Measurements from ENCODE around the gene PRR29.

PRR29 gene

GRCh38 chr17:63996430-63997182 lies 1.5 kb upstream of the PRR29 start:
- no peak for DNase-seq (ENCODE audit: extremely low read depth, insufficient read length)
- no peak for TF ChIP-seq CTCF (IDR thresholded peaks at IDR 0.05; ENCODE audit: insufficient read depth, low read length, poor library complexity, severe bottlenecking)
- no peak overlapping the region for H3K4me3 ChIP-seq (replicated peaks; ENCODE audit: low read depth, low read length)
- no peaks in the 10 kb centered on the region for H3K36me3 ChIP-seq (ENCODE audit: control insufficient read depth, insufficient read depth, low read length)
- H3K27me3 ChIP-seq (replicated peaks; ENCODE audit: control insufficient read depth, insufficient read depth, low read length): no peaks in the 10 kb centered on the region; the same call in none of the 2 replicates

GRCh38 chr17:63997341-63998048 lies 656 bp upstream of the PRR29 start:
- Histone ChIP-seq H3K27me3 (replicated peaks; ENCODE audit: control insufficient read depth, insufficient read depth, low read length) (no peaks in the 10 kb centered on the region; the same call in none of the 2 replicates), H3K36me3 (ENCODE audit: control insufficient read depth, insufficient read depth, low read length) (peaks cover 5% of the 10 kb centered on the region), H3K4me3 (replicated peaks; ENCODE audit: low read depth, low read length) (no peak overlapping the region; the same call in 1 of the 2 replicates)
- DNase-seq (ENCODE audit: extremely low read depth, insufficient read length): no peak
- TF ChIP-seq CTCF (IDR thresholded peaks at IDR 0.05; ENCODE audit: insufficient read depth, low read length, poor library complexity, severe bottlenecking): no peak

GRCh38 chr17:63998721-63999679 lies 849 bp downstream of the PRR29 start:
- no peak for TF ChIP-seq CTCF (IDR thresholded peaks at IDR 0.05; ENCODE audit: insufficient read depth, low read length, poor library complexity, severe bottlenecking)
- Histone ChIP-seq H3K27me3 (replicated peaks; ENCODE audit: control insufficient read depth, insufficient read depth, low read length) (no peaks in the 10 kb centered on the region; the same call in none of the 2 replicates), H3K4me3 (replicated peaks; ENCODE audit: low read depth, low read length) (peak overlapping the region; percentile 78), H3K36me3 (ENCODE audit: control insufficient read depth, insufficient read depth, low read length) (peaks cover 14% of the 10 kb centered on the region)
- DNase-seq (ENCODE audit: extremely low read depth, insufficient read length): no peak

- peaks cover 21% of the 10 kb centered on the region for H3K36me3 ChIP-seq (ENCODE audit: control insufficient read depth, insufficient read depth, low read length)
- no peak for DNase-seq (ENCODE audit: extremely low read depth, insufficient read length)
- no peaks in the 10 kb centered on the region; the same call in none of the 2 replicates for H3K27me3 ChIP-seq (replicated peaks; ENCODE audit: control insufficient read depth, insufficient read depth, low read length)
- no peak overlapping the region for H3K4me3 ChIP-seq (replicated peaks; ENCODE audit: low read depth, low read length)
- TF ChIP-seq CTCF (IDR thresholded peaks at IDR 0.05; ENCODE audit: insufficient read depth, low read length, poor library complexity, severe bottlenecking): no peak
Observed at GRCh38 chr17:63999680-64000531, 1.8 kb downstream of the PRR29 start.
